ENCODE data around the gene TMEM255B.

Gene TMEM255B

GRCh38 chr13:113802761-113803160, 43.7 kb downstream of the TMEM255B start:
- no peak overlapping the region for H3K4me3 ChIP-seq (ENCODE audit: low read length)
- DNase-seq (ENCODE audit: low read depth), result no peak
- TF ChIP-seq, protein P1, sequence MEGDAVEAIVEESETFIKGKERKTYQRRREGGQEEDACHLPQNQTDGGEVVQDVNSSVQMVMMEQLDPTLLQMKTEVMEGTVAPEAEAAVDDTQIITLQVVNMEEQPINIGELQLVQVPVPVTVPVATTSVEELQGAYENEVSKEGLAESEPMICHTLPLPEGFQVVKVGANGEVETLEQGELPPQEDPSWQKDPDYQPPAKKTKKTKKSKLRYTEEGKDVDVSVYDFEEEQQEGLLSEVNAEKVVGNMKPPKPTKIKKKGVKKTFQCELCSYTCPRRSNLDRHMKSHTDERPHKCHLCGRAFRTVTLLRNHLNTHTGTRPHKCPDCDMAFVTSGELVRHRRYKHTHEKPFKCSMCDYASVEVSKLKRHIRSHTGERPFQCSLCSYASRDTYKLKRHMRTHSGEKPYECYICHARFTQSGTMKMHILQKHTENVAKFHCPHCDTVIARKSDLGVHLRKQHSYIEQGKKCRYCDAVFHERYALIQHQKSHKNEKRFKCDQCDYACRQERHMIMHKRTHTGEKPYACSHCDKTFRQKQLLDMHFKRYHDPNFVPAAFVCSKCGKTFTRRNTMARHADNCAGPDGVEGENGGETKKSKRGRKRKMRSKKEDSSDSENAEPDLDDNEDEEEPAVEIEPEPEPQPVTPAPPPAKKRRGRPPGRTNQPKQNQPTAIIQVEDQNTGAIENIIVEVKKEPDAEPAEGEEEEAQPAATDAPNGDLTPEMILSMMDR (conservative IDR thresholded peaks at IDR 0.05; ENCODE audit: low read length), result no peak

DNA sequence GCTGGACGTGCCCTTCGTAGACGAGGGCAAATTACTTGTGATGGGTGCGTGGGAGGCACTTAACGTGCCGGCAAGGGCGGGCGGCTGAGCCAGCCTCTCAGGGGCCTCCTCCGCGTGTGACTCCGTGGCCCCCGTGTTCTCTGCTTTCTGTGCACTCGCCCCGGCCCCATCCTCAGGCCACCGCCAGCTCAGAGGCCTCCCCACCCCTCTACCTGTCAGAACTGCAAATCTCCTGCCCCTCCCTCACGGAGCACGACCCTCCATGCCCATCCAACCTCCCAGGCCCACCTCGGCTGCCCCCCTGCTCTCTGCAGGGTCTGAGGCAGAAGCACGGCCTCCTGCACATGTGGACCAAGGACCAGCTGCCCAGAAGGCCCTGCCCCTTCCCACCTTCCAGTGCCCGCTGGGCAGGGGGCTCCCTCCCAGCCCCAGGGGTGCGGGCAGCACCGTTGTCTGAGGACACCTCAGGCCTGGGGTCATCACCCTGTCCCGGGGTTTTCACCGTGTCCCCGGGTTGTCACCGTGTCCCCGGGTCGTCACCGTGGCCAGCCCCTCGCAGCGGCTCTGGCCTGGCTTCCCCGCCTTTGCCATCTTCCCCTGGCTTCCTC, 44.5 kb downstream of the TMEM255B start:
- no peak for DNase-seq (ENCODE audit: low read depth)
- TF ChIP-seq, protein P1 (conservative IDR thresholded peaks at IDR 0.05; ENCODE audit: low read length), result no peak
- H3K4me3 ChIP-seq (ENCODE audit: low read length), result no peak overlapping the region

DNA sequence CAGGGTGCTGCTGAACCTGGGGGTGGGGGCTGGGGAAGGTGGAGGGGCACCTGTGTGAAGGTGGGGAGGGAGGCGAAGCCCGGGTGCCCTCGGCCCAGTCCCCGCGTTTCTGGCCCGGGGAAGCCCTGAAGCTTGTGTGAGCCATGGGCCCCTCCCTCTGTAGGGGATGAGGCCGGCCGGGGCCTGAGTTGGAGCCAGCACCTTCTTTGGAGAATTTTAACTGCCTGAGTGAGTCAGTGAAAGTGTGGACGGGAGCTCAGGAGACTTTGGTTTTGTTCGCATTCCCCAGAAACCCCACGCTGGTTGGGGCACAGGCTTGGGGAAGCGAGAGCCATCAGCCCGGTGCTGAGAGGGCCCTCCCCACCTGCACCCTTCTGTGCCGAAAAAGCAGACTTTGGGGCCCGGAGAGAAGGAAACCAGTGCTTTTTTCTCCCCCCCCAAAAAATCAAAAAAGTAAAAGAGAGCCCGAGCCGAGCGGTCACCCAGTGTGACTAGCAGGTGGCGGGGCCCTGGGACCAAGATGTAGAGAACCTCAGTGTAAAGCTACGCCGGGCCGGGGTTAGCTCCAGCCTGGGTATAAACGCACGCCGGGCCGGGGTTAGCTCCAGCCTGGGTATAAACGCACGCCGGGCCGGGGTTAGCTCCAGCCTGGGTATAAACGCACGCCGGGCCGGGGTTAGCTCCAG, 45.1 kb downstream of the TMEM255B start:
- TF ChIP-seq, protein P1 (conservative IDR thresholded peaks at IDR 0.05; ENCODE audit: low read length), result no peak
- no peak overlapping the region for H3K4me3 ChIP-seq (ENCODE audit: low read length)
- DNase-seq (ENCODE audit: low read depth), result no peak

- no peak overlapping the region for H3K4me3 ChIP-seq (ENCODE audit: low read length)
Observed at GRCh38 chr13:113804703-113805430, 45.8 kb downstream of the TMEM255B start.

GRCh38 chr13:113805431-113806103, 46.5 kb downstream of the TMEM255B start:
- TF ChIP-seq, protein P1 (conservative IDR thresholded peaks at IDR 0.05; ENCODE audit: low read length), result no peak
- H3K4me3 ChIP-seq (ENCODE audit: low read length), result no peak overlapping the region
- no peak for DNase-seq (ENCODE audit: low read depth)

More at GRCh38 chr13:113804703-113805430, 45.8 kb downstream of the TMEM255B start:
- TF ChIP-seq, protein P1 (conservative IDR thresholded peaks at IDR 0.05; ENCODE audit: low read length), result no peak
- DNase-seq (ENCODE audit: low read depth), result no peak

- TF ChIP-seq, protein P1 (conservative IDR thresholded peaks at IDR 0.05; ENCODE audit: low read length), result no peak
- H3K4me3 ChIP-seq (ENCODE audit: low read length), result no peak overlapping the region
- no peak for DNase-seq (ENCODE audit: low read depth)
Observed at GRCh38 chr13:113806104-113806471, 47.1 kb downstream of the TMEM255B start.
